Measurements from ENCODE around the gene ABHD17C. TPM values are rescaled to one million over a fixed set of nuclear protein-coding genes. Genes with fewer than 3 reads are reported as not detected.

The ABHD17C gene
- total and polyA plus RNA-seq, 2 of the 8 experiments (the other 6 are each of a cell fraction or from before 2014, with no cell fraction given) = 20.2 to 29.8 TPM

- H3K4me3 ChIP-seq (ENCODE audit: extremely low read depth in 1 of 4, insufficient read depth in 2 of 4, low read depth in 3 of 4, low read length in 4 of 4) = no peak overlapping the region
- no peaks in the 10 kb centered on the region for H3K9me3 ChIP-seq (ENCODE audit: insufficient read depth in 2 of 2, low read depth in 1 of 2, low read length in 1 of 2)
- H3K4ac ChIP-seq (replicated peaks; ENCODE audit: insufficient read length, low read depth, low read length) = no peak overlapping the region
- H3K27me3 ChIP-seq (replicated peaks in 1 of 4; ENCODE audit: control insufficient read depth in 3 of 4, extremely low read depth in 1 of 4, insufficient read depth in 3 of 4, low read length in 3 of 4) = no peaks in the 10 kb centered on the region
- WGBS, 2 experiments (ENCODE audit: extremely low coverage in 1 of 2, insufficient coverage in 1 of 2, insufficient read length in 1 of 2, insufficient replicate concordance in 2 of 2, low coverage in 1 of 2, low lambda C conversion rate in 2 of 2, missing lambda C conversion rate in 1 of 2) = 84% methylated on average over 4 of the region's 4 CpGs; no CpG with 5 or more reads in 1 of the 2 experiments
- H3K27ac ChIP-seq (ENCODE audit: low read depth, low read length) = no peak overlapping the region
- H4K8ac ChIP-seq (ENCODE audit: extremely low read depth, insufficient read depth, low read length) = no peak overlapping the region
- H3K4me2 ChIP-seq (ENCODE audit: insufficient read depth in 1 of 2, low read depth in 2 of 2, low read length in 2 of 2) = no peak overlapping the region
- H3K14ac ChIP-seq (ENCODE audit: insufficient read length) = no peak overlapping the region
- no peak overlapping the region for H3K56ac ChIP-seq (replicated peaks; ENCODE audit: insufficient read length, low read depth, low read length)
- no peak for FAIRE-seq
- no peak overlapping the region for H2AK5ac ChIP-seq (ENCODE audit: low read depth, low read length)
- no peak overlapping the region for H2BK12ac ChIP-seq (ENCODE audit: low read depth, low read length)
- no peak overlapping the region for H2BK15ac ChIP-seq (ENCODE audit: low read length)
- POLR2A ChIA-PET (ENCODE audit: partially characterized antibody) = interaction anchor here (1.2 kb wide), 1 partner anchor 20 kb away, joined by 3 read pairs; no protein-coding TSS in a partner anchor
- no peak overlapping the region for H2BK20ac ChIP-seq (ENCODE audit: low read length)
- no peaks in the 10 kb centered on the region for H3K79me1 ChIP-seq (ENCODE audit: low read depth, low read length)
- no peak overlapping the region for H4K91ac ChIP-seq (replicated peaks; ENCODE audit: insufficient read length, low read length)
- H3K23me2 ChIP-seq (ENCODE audit: low read depth, low read length) = no peaks in the 10 kb centered on the region
- no peak for TF ChIP-seq POU5F1 (IDR thresholded peaks at IDR 0.05; ENCODE audit: low read depth, low read length)
- no peak for TF ChIP-seq CEBPB (IDR thresholded peaks at IDR 0.05; ENCODE audit: low read depth, low read length)
- TF ChIP-seq SP4 (IDR thresholded peaks at IDR 0.05; ENCODE audit: low read length) = no peak
- no peak for TF ChIP-seq SUZ12 (IDR thresholded peaks at IDR 0.05; ENCODE audit: low read length)
- TF ChIP-seq SP2 (IDR thresholded peaks at IDR 0.05; ENCODE audit: low read length) = no peak
- no peak for TF ChIP-seq BCL11A (IDR thresholded peaks at IDR 0.05; ENCODE audit: low read depth in 2 of 2, low read length in 2 of 2)
- no peak for TF ChIP-seq GTF2F1 (IDR thresholded peaks at IDR 0.05; ENCODE audit: borderline replicate concordance, low read depth, low read length)
- H3K4me1 ChIP-seq (replicated peaks in 1 of 4; ENCODE audit: control insufficient read depth in 3 of 4, insufficient read depth in 4 of 4, low read length in 3 of 4) = peaks cover 0 to 14% (median 4%) of the 10 kb centered on the region in 4 experiments; a peak in 4 of 7 replicates
- H2AFZ ChIP-seq (ENCODE audit: low read length) = no peak overlapping the region
- H4K5ac ChIP-seq (ENCODE audit: insufficient read length, low read depth, low read length) = no peak overlapping the region
- no peak overlapping the region for H3K23ac ChIP-seq (ENCODE audit: insufficient read length)
- H4K20me1 ChIP-seq (replicated peaks in 1 of 2; ENCODE audit: control insufficient read depth in 1 of 2, insufficient read depth in 2 of 2, low read length in 2 of 2) = peaks cover 0 to 2% of the 10 kb centered on the region in 2 experiments
- DNase-seq (ENCODE audit: low read depth in 1 of 2, low spot score in 2 of 2) = no peak
- peaks cover 0 to 2% (median 0%) of the 10 kb centered on the region in 4 experiments; a peak in 1 of 8 replicates for H3K36me3 ChIP-seq (ENCODE audit: control insufficient read depth in 2 of 4, insufficient read depth in 4 of 4, low read length in 3 of 4)
- no peaks in the 10 kb centered on the region for H3K79me2 ChIP-seq (ENCODE audit: control insufficient read depth in 1 of 2, insufficient read depth in 2 of 2, low read length in 2 of 2)
- CTCF ChIA-PET (ENCODE audit: partially characterized antibody) = interaction anchor here (0.5 to 1.6 kb wide), 4 partner anchors 27 to 132 kb away, joined by 3 to 5 read pairs (median 4); partner anchors contain the start of gene CEMIP
- H2BK120ac ChIP-seq (replicated peaks; ENCODE audit: low read depth, low read length) = no peak overlapping the region
- no peak overlapping the region for H3K9ac ChIP-seq (replicated peaks in 1 of 4; ENCODE audit: extremely low read depth in 1 of 4, low read depth in 3 of 4, low read length in 3 of 4)
- H3K18ac ChIP-seq (ENCODE audit: extremely low read depth, low read length) = no peak overlapping the region
- H2BK5ac ChIP-seq (ENCODE audit: low read depth, low read length) = no peak overlapping the region
Measured at GRCh38 chr15:80752204-80752603, 57.1 kb downstream of the ABHD17C start.

Measured in H1 (cell line).